ENCODE measurements around the gene TRIM52.
"Not testable (repeated sequence)": the region's sequence is repeated elsewhere in the genome, so short reads cannot be mapped to it uniquely, and the experiment has no call there.

GRCh38 chr5:181267291-181267904 lies 6.5 kb upstream of the TRIM52 start:
- TF ChIP-seq CTCF (IDR thresholded peaks at IDR 0.05; ENCODE audit: low read depth, low read length); EZH2phosphoT487 (IDR thresholded peaks at IDR 0.05; ENCODE audit: low read depth): not testable (repeated sequence)
